Dendritic cell treated with granulocyte-macrophage colony-stimulating factor and Interleukin-4, amounts not matched to agents 40 ng/mL and 50 ng/mL, for 4 days (primary cell): ENCODE data around the gene CDK5.
"Not testable (repeated sequence)": the region's sequence is repeated elsewhere in the genome, so short reads cannot be mapped to it uniquely, and the experiment has no call there.

Experiments
- H3K27ac Mint-ChIP-seq: one replicate; pipeline ENCODE4 v1.8.0; 2022; ENCODE audit warnings: mild to moderate bottlenecking, mixed read lengths
- H3K27me3 Mint-ChIP-seq: one replicate; pipeline ENCODE4 v1.8.0; 2022; ENCODE audit warnings: mild to moderate bottlenecking, mixed read lengths
- H3K36me3 Mint-ChIP-seq: one replicate; pipeline ENCODE4 v1.8.0; 2022; ENCODE audit warnings: low read depth, mixed read lengths
- H3K4me1 Mint-ChIP-seq: one replicate; pipeline ENCODE4 v1.8.0; 2022; ENCODE audit warnings: low read depth, mixed read lengths
- H3K4me3 Mint-ChIP-seq: one replicate; pipeline ENCODE4 v1.8.0; 2022; ENCODE audit warnings: mild to moderate bottlenecking, moderate library complexity, mixed read lengths
- H3K9me3 Mint-ChIP-seq: one replicate; pipeline ENCODE4 v1.8.0; 2022; ENCODE audit warnings: mixed read lengths
- intact Hi-C: fragments of 100-400 bp; cut with micrococcal nuclease; formaldehyde crosslinking; loops from one replicate; pipeline ENCODE4 v1.15.0; 2022

CDK5 gene

GRCh38 chr7:151048911-151049463 lies 8.7 kb downstream of the CDK5 start:
- Mint-ChIP-seq H3K27me3 (peaks cover 31% of the 10 kb centered on the region), H3K4me1 (peaks cover 30% of the 10 kb centered on the region), H3K27ac (no peak overlapping the region), H3K9me3 (no peaks in the 10 kb centered on the region), H3K4me3 (no peak overlapping the region), H3K36me3 (peaks cover 42% of the 10 kb centered on the region)
- intact Hi-C loops = no loop called here

DNA sequence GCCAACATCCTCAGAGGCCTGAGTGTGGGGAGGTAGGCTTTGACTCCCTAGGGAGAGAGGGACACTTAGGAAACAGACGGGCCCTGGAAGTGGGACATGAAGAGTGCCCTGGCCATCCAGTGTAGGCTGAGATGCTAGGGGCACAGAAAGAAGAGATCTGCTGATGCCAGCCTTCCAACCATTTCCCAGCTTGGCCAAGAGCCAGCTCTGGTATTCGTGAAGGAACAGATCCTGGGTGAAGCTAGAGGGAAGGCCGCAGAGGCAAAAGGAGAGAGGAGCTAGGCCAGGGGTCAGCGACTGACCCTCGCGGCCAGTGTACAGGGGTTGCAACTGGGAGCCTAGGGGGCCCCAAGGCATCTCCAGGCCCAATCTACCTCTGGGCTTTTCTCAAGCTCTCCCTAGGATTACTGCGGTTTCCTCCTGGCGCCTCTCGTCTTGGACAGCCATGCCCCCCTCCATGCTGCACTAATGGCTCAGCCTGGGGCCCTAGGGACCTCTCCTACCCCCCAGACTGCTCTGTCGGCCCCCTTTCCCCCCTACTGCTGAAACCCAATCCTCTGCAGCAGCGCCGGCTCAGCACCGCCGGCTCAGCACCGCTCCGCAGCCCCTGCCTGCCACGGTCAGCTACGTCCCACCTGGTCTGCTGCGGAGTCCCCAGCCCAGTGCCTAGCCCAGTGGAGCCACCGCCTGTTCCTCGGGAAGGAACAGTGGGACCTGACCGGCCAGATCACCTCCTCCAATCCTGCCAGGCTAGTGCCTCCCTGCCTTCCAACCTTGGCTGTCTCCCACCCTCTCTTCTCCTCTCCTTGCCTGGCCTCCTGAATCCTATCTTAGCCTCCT lies 9.5 kb downstream of the CDK5 start, which contains the start of gene ASIC3:
TSS of gene ASIC3 (plus strand) at position 556 of the 840 bp plus-strand sequence. CDS start 355 bp downstream, outside the sequence.
- Mint-ChIP-seq H3K27ac (no peak within 1 kb of the TSS), H3K4me1 (peaks cover 22% of the 10 kb centered on the region), H3K36me3 (peaks cover 42% of the 10 kb centered on the region), H3K27me3 (peaks cover 31% of the 10 kb centered on the region), H3K9me3 (no peaks in the 10 kb centered on the region), H3K4me3 (no peak within 1 kb of the TSS)
- intact Hi-C loops = no loop called here

- Mint-ChIP-seq H3K4me3 (no peak overlapping the region), H3K27ac (no peak overlapping the region), H3K9me3 (no peaks in the 10 kb centered on the region), H3K4me1 (peaks cover 12% of the 10 kb centered on the region), H3K27me3 (peaks cover 31% of the 10 kb centered on the region), H3K36me3 (peaks cover 47% of the 10 kb centered on the region)
- intact Hi-C loops = no loop called here
These were observed 10.8 kb downstream of the CDK5 start for GRCh38 chr7:151046603-151047573.

GRCh38 chr7:151045967-151046366 lies 11.7 kb downstream of the CDK5 start:
- H3K4me3 Mint-ChIP-seq = no peak overlapping the region
- no peaks in the 10 kb centered on the region for H3K9me3 Mint-ChIP-seq
- intact Hi-C loops = no loop called here
- H3K27me3 Mint-ChIP-seq = peaks cover 28% of the 10 kb centered on the region
- peaks cover 12% of the 10 kb centered on the region for H3K4me1 Mint-ChIP-seq
- H3K27ac Mint-ChIP-seq = no peak overlapping the region
- peaks cover 51% of the 10 kb centered on the region for H3K36me3 Mint-ChIP-seq

DNA sequence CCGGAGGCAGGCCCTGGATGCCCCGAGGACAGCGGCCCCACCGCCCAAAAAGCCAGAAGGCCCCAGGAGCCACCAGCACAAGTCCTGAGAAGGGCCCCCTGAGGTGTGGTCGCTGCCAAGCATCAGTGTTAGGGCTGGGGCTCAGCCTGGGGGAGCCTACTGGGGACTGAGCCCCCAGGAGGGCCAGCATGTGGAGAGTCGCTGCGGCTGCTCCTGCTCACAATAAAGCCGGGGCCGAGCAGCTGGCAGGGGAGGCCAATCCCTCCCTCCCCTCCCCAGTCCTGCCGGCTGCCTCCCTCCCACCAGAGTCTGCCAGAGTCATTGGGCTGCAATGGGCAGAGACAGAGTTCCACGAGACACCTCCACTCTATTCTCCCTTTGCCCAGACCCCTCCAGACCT lies 12.4 kb downstream of the CDK5 start:
- peaks cover 51% of the 10 kb centered on the region for H3K36me3 Mint-ChIP-seq
- H3K27me3 Mint-ChIP-seq = peaks cover 23% of the 10 kb centered on the region
- H3K9me3 Mint-ChIP-seq = no peaks in the 10 kb centered on the region
- intact Hi-C loops = no loop called here
- H3K4me1 Mint-ChIP-seq = peaks cover 14% of the 10 kb centered on the region
- H3K27ac Mint-ChIP-seq = no peak overlapping the region
- no peak overlapping the region for H3K4me3 Mint-ChIP-seq

DNA sequence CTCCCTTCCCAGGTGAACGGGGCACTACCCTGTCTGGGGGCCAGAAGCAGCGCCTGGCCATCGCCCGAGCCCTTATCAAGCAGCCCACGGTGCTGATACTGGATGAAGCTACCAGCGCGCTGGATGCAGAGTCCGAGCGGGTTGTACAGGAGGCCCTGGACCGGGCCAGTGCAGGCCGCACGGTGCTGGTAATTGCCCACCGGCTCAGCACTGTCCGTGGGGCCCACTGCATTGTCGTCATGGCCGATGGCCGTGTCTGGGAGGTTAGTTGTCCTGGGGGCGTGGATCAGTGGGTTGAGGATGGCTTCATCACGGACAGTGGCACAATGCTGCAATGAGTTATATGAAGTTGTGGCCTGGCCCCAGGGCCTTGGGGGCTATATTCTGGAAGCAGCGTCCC lies 13.7 kb downstream of the CDK5 start:
- H3K27me3 Mint-ChIP-seq = peaks cover 10% of the 10 kb centered on the region

DNA sequence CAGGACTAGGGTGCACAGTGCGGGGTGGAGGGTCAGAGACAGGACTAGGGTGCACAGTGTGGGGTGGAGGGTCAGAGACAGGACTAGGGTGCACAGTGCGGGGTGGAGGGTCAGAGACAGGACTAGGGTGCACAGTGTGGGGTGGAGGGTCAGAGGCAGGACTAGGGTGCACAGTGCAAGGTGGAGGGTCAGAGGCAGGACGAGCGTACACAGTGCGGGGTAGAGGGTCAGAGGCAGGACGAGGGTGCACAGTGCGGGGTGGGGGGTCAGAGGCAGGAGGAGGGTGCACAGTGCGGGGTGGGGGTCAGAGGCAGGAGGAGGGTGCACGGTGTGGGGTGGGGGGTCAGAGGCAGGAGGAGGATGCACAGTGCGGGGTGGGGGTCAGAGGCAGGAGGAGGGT lies 14.2 kb downstream of the CDK5 start:
- not testable (repeated sequence) for H3K4me3 Mint-ChIP-seq

More for the DNA sequence above, 13.7 kb downstream of the CDK5 start:
- H3K9me3 Mint-ChIP-seq = no peaks in the 10 kb centered on the region
- no peak overlapping the region for H3K27ac Mint-ChIP-seq
- intact Hi-C loops = no loop called here
- H3K36me3 Mint-ChIP-seq = peaks cover 51% of the 10 kb centered on the region
- H3K4me1 Mint-ChIP-seq = peaks cover 27% of the 10 kb centered on the region
- H3K4me3 Mint-ChIP-seq = no peak overlapping the region

GRCh38 chr7:151040616-151041375 lies 16.9 kb downstream of the CDK5 start:
- Mint-ChIP-seq H3K4me1 (peaks cover 23% of the 10 kb centered on the region), H3K27me3 (no peaks in the 10 kb centered on the region), H3K9me3 (no peaks in the 10 kb centered on the region), H3K36me3 (peaks cover 71% of the 10 kb centered on the region), H3K4me3 (no peak overlapping the region), H3K27ac (no peak overlapping the region)
- intact Hi-C loops = no loop called here

More for the DNA sequence above, 14.2 kb downstream of the CDK5 start:
- H3K27me3 Mint-ChIP-seq, intact Hi-C loops, H3K9me3 Mint-ChIP-seq, H3K27ac Mint-ChIP-seq: not testable (repeated sequence)
- Mint-ChIP-seq H3K36me3 (peaks cover 51% of the 10 kb centered on the region), H3K4me1 (peaks cover 32% of the 10 kb centered on the region)

DNA sequence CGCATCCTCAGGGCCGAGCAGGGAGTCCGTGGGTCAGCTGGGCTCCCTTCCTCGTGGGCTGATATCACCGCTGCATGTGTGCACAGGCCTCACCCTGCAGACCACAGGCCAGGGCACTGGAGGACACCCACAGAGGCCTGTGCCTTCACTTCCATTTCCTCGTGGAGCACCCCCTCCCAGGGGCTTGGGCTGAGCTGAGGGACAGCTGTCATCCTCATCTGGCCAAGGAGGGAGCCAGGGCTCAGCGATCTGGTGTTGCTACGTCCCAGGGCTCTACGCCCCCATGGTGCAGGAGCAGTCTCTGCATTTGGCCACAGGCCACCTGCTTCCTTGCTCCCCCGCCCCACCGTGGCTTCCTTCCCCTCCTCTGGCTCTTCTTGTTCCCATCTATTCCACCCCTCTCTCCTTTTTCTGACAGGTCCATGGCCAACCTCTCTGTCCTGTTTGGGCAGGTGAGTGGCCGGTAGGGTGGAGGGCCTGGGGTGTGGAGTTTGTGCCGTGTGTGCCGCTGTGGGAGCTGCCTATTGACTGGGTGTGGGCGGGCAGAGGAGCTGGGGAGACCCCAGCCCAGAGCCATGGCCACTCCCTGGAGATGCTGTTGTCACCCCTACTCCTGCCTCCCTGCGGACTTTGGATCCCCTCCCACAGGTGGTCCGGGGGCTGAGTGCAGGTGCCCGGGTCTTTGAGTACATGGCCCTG lies 17.7 kb downstream of the CDK5 start:
- no peak overlapping the region for H3K4me3 Mint-ChIP-seq
- peaks cover 71% of the 10 kb centered on the region for H3K36me3 Mint-ChIP-seq
- H3K9me3 Mint-ChIP-seq = no peaks in the 10 kb centered on the region
- H3K4me1 Mint-ChIP-seq = peaks cover 29% of the 10 kb centered on the region
- H3K27ac Mint-ChIP-seq = no peak overlapping the region
- H3K27me3 Mint-ChIP-seq = no peaks in the 10 kb centered on the region
- intact Hi-C loops = no loop called here

DNA sequence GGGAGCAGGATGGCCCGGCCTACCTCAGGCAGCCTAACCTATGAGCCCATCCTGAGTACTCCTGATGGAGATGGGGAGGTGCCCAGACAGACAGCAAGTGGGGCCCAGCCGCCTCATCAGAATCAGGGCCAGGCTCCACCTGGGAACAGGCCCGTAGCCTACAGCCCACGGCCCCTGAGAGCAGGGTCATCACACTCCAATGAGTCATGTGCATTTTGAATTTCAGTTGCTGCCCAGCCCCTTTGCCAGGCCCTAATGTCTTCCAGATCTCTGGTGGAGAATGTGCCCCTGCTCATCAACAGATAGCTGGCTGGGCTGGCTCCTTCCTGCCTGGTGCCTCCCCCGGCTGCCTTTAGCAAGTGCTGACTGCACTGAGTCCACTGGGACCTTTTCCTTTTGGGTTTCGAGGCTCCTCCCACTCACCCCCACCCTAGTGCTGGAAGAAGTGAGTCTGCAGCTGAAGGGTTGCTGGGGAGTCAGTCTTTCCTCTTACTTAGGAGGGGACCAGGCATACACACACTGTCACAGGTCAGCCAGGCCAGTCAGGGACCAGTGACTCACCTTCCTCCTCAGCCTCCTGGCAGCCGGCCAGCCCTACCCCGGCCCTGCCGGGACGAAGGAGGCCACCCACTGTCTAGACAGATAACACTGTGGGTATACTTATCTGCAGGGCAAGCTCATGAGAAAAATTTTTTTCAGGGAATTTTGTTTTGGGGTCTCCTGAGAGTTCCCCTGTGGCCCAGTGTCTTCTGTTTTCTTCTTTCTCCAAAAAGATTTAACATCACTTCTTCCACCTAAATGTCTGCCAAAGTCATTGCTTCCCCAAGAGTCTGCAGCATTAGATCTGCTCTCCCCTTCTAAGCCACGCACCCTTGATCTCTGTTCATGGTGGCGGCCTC lies 18.5 kb downstream of the CDK5 start:
- Mint-ChIP-seq H3K4me3 (no peak overlapping the region), H3K4me1 (peaks cover 36% of the 10 kb centered on the region), H3K36me3 (peaks cover 71% of the 10 kb centered on the region), H3K9me3 (no peaks in the 10 kb centered on the region), H3K27ac (peak overlapping the region; percentile 16), H3K27me3 (no peaks in the 10 kb centered on the region)
- intact Hi-C loops = no loop called here

GRCh38 chr7:151035902-151036301 lies 21.8 kb downstream of the CDK5 start:
- H3K9me3 Mint-ChIP-seq = no peaks in the 10 kb centered on the region
- no peak overlapping the region for H3K4me3 Mint-ChIP-seq
- peaks cover 59% of the 10 kb centered on the region for H3K36me3 Mint-ChIP-seq
- intact Hi-C loops = no loop called here
- no peak overlapping the region for H3K27ac Mint-ChIP-seq
- no peaks in the 10 kb centered on the region for H3K27me3 Mint-ChIP-seq
- peaks cover 61% of the 10 kb centered on the region for H3K4me1 Mint-ChIP-seq

DNA sequence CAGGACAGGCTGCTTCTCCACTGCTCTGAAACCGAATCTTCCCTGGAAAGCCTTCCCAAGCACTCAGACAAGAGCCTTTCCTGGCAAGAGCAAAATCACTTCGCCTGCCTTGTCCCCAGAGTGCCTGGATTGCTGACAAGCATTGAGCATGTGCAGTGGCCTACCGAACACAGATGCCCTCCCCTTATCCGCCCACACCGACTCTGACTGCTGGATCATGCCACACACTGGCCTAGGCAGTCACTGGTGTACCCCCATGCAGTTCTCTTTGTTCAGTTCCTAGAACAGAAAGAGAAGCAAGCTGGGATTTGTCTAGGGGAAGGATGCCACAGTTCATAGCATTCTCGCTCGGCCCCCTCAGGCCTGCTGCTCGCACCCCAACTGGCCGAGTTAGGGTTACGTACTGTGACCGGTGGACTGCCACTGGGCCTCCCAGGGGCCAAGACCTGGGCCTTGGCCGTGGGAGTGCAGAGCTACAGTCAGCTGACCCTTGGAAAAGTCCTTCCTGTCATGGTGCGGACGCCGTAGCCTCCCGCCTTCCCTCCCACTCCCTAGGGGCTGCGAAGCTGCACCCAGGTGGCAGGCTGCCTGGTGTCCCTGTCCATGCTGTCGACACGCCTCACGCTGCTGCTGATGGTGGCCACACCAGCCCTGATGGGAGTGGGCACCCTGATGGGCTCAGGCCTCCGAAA lies 22.5 kb downstream of the CDK5 start:
- Mint-ChIP-seq H3K36me3 (peaks cover 59% of the 10 kb centered on the region), H3K4me3 (no peak overlapping the region), H3K27me3 (no peaks in the 10 kb centered on the region), H3K27ac (peak overlapping the region; percentile 37), H3K9me3 (no peaks in the 10 kb centered on the region), H3K4me1 (peaks cover 58% of the 10 kb centered on the region)
- intact Hi-C loops = no loop called here
